Measurements from ENCODE around the gene TBX4.
"Not testable (repeated sequence)": the region's sequence is repeated elsewhere in the genome, so short reads cannot be mapped to it uniquely, and the experiment has no call there.

The TBX4 gene

GRCh38 chr17:61436273-61436672 lies 15.9 kb upstream of the TBX4 start:
- TF ChIP-seq CTCF (IDR thresholded peaks at IDR 0.05; ENCODE audit: insufficient read depth, missing control alignments): no peak
- FAIRE-seq: no peak
- no peak for DNase-seq (ENCODE audit: insufficient read length, low spot score)

DNA sequence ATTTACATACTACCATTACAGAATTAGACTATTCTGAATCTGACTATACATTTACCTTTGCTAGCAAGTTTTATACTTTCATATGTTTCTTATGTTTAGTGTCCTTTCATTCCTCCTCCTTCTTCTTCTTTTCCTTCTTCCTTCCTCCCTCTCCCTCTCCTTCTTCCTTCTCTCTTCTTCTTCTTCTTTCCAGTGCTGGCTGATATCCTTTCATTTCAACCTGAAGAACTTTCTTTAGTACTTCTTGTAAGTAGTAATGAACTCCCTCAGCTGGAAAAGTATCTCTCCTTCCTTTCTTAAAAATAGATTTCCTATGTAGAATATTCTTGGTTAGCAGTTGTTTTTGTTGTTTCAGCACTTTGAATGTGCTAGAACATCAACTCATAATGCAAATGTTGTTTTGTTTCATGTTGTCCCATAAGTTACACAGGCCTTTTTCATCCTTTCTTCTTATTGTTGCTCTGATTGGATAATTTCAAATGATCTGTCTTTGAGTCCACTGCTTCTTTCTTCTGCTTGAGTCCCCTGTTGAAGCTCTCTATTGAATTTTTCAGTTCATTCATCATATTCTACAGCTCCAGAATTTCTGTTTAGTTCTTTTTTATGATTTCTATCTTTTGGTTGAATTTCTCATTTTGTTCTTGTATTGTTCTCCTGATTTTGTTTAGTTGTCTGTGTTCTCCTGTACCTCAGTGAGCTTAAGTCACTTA lies 15.1 kb upstream of the TBX4 start:
- FAIRE-seq (no peak), DNase-seq (ENCODE audit: insufficient read length, low spot score) (no peak)
- no peak for TF ChIP-seq CTCF (IDR thresholded peaks at IDR 0.05; ENCODE audit: insufficient read depth, missing control alignments)

DNA sequence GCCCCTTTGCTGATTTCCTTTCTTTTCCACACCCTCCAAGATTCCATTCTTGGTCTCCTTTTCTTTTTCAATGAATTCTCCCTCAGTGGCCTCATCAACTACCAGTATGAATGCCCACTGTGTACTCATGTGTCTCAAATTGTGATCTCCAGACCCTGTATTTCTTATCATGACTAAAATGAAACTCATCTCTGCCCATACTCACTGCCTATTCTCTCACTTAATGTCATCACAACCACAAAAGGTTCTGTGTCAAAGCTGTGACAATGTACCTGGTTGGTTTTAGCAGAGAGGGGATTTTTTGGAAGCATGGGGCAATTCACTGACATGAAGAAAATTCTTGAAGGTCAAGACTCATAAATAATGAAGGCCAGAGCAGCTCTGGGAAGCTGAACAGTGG lies 11.5 kb upstream of the TBX4 start:
- no peak for TF ChIP-seq CTCF (IDR thresholded peaks at IDR 0.05; ENCODE audit: insufficient read depth, missing control alignments)
- FAIRE-seq (no peak), DNase-seq (ENCODE audit: insufficient read length, low spot score) (no peak)

- DNase-seq (ENCODE audit: insufficient read length, low spot score); FAIRE-seq: not testable (repeated sequence)
These were observed 10.7 kb upstream of the TBX4 start for GRCh38 chr17:61441507-61441906.

GRCh38 chr17:61442136-61442775 lies 10.0 kb upstream of the TBX4 start:
- TF ChIP-seq CTCF (IDR thresholded peaks at IDR 0.05; ENCODE audit: insufficient read depth, missing control alignments): no peak
- FAIRE-seq (no peak), DNase-seq (ENCODE audit: insufficient read length, low spot score) (no peak)

DNA sequence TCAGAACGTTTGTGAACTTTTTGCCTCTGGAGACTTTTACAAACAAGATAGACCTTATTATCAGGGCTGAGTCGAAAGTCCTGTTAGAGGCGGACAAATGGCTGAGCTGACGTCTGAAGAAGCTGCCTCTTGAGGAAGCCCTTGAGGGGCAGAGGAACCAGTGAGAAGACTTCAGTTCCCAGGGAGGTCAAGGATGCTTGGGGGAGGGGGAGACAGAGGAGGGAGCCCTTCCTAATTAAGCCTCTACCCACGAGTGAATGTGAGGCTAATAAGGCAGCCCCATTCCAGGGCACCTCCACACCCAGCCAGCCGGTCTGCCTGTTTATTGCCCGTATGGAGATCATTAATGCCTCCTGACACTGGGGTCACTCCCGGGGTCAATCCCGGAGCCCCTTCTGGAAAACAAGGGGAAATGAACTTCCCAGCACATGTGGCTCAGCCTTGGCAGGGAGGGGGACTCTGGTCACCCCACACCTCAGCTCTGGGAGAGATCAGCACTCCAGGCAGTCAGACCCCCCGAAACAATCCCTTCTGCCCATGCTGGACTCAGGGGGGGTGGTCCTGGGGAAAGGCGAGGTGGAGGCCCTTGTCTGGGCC lies 9.2 kb upstream of the TBX4 start:
- FAIRE-seq (no peak), DNase-seq (ENCODE audit: insufficient read length, low spot score) (no peak)
- TF ChIP-seq CTCF (IDR thresholded peaks at IDR 0.05; ENCODE audit: insufficient read depth, missing control alignments): no peak

DNA sequence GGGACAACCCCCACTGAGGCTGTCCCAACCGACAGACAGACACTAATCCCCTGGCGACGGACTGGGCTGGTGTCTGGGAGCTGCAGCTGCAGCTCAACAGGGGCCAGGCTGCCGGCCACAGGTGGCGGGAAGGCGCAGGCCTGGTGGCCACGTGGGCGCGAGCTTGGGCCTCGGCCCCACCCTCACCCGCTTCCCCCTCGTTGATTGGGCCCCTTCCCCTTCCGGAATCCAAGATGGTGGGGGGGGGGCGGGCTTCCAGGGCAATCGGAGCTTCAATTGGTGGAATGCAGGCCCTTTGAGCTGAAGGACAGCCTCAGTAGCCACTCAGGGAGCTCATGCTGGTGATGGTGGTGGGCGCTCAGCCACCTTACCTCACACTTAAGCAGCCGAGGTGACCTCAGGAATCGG lies 8.7 kb upstream of the TBX4 start:
- no peak for TF ChIP-seq CTCF (IDR thresholded peaks at IDR 0.05; ENCODE audit: insufficient read depth, missing control alignments)
- DNase-seq (ENCODE audit: insufficient read length, low spot score) (no peak), FAIRE-seq (no peak)

All from D721Med (cell line).